Body of pancreas (tissue), 4 donors: ENCODE measurements around the gene CNTNAP5. TPM values are rescaled to one million over a fixed set of nuclear protein-coding genes. Genes with fewer than 3 reads are reported as not detected.

Source experiments
- ATAC-seq: fragments of 150-250 bp; one replicate; pipeline ENCODE4 v1.9.1; 2016
- DNase-seq, 4 donors: peaks; one replicate each; pipeline ENCODE4 v3.0.0-alpha.2; 2019
- H3K27ac ChIP-seq, 4 donors: fragments of 200-600 bp; sonication (generic); 1 replicate in 3 of 4; 2 replicates in 1 of 4; pipeline versions ENCODE4 v1.5.1 to v1.6.1; 2016 to 2019; ENCODE audit warnings: mild to moderate bottlenecking in 1 of 4, mixed read lengths in 1 of 4, moderate library complexity in 1 of 4
- H3K27me3 ChIP-seq, 2 donors: fragments of 200-600 bp; sonication (generic); one replicate each; pipeline ENCODE4 v1.6.0; 2016; ENCODE audit warnings: mild to moderate bottlenecking in 1 of 2
- H3K36me3 ChIP-seq, 2 donors: fragments of 200-600 bp; sonication (generic); replicated peaks in 1 of 2; 2 replicates each; pipeline ENCODE4 v1.5.1; 2016; ENCODE audit warnings: low read depth in 2 of 2; ENCODE audit not compliant: insufficient read depth in 1 of 2
- H3K4me1 ChIP-seq: fragments of 200-600 bp; sonication (generic); one replicate; pipeline ENCODE4 v1.6.0; 2016
- H3K4me3 ChIP-seq, 2 donors: fragments of 200-600 bp; sonication (generic); 1 replicate in 1 of 2; 2 replicates in 1 of 2; pipeline ENCODE4 v1.5.1; 2016 to 2019
- H3K9me3 ChIP-seq, 3 donors: fragments of 200-600 bp; sonication (generic); 1 replicate in 2 of 3; 2 replicates in 1 of 3; pipeline ENCODE4 v1.5.1; 2016
- POLR2A ChIP-seq, 3 donors: fragments of 450-650 bp; IDR thresholded peaks; one replicate each; pipeline ENCODE4 v1.6.1; 2016; ENCODE audit warnings: antibody characterized with exemption in 3 of 3, mild to moderate bottlenecking in 2 of 3
- WGBS, 2 donors: methylation state at CpG; one replicate each; pipeline ENCODE4 v1.1.5; 2017; 5-methylcytosine and 5-hydroxymethylcytosine counted together
- intact Hi-C: fragments of 100-400 bp; cut with DNase I; formaldehyde crosslinking; loops from one replicate; pipeline ENCODE4 v1.15.1; 2023
- total RNA-seq, 2 donors: library from RNA; depleted of rRNA; stranded (reverse); fragments of >200 nt; gene quantifications; one replicate each; pipeline ENCODE4 v1.1.0, GENCODE V29; 2016
- TF ChIP-seq, protein P1 (sequence below), 7 experiments: fragments of 450-650 bp in 4 of 7; fragments of 200-600 bp in 3 of 7; sonication (generic) in 3 of 7; IDR thresholded peaks; one replicate each; pipeline ENCODE4 v1.5.1; 2016 to 2019; ENCODE audit warnings: antibody characterized with exemption in 7 of 7

The CNTNAP5 gene
- total RNA-seq, 2 donors from 2014 or later = 0.26 to 0.33 TPM

DNA sequence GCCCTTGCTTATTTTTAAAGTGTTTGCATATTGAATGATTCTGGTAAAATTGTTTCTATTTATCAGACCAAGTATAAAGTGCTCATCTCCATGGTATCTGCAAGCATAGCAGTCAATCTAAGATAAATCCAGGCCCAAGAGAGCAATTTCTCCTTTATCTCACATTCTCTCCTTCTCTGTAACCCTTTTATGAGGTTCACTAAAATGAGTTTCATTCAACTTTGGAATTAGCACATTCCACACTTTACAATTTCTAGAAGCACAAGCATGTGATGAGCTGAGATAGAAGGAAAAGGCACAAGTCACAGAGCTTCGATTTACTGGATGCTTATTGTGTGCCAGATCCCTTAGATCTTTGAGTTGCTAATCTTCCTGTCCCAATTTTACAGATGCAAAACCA lies 97.3 kb downstream of the CNTNAP5 start:
- Histone ChIP-seq H3K4me3 (no peak overlapping the region), H3K27me3 (no peaks in the 10 kb centered on the region), H3K9me3 (no peaks in the 10 kb centered on the region), H3K27ac (no peak overlapping the region), H3K36me3 (no peaks in the 10 kb centered on the region), H3K4me1 (no peaks in the 10 kb centered on the region)
- 48 to 73% methylated on average over 1 of the region's 1 CpG for WGBS, 2 donors
- ATAC-seq (no peak), DNase-seq (no peak)
- intact Hi-C loops = no loop called here
- TF ChIP-seq, protein P1, sequence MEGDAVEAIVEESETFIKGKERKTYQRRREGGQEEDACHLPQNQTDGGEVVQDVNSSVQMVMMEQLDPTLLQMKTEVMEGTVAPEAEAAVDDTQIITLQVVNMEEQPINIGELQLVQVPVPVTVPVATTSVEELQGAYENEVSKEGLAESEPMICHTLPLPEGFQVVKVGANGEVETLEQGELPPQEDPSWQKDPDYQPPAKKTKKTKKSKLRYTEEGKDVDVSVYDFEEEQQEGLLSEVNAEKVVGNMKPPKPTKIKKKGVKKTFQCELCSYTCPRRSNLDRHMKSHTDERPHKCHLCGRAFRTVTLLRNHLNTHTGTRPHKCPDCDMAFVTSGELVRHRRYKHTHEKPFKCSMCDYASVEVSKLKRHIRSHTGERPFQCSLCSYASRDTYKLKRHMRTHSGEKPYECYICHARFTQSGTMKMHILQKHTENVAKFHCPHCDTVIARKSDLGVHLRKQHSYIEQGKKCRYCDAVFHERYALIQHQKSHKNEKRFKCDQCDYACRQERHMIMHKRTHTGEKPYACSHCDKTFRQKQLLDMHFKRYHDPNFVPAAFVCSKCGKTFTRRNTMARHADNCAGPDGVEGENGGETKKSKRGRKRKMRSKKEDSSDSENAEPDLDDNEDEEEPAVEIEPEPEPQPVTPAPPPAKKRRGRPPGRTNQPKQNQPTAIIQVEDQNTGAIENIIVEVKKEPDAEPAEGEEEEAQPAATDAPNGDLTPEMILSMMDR (IDR thresholded peaks at IDR 0.05) = no peak
- no peak for TF ChIP-seq POLR2A (IDR thresholded peaks at IDR 0.05)

DNA sequence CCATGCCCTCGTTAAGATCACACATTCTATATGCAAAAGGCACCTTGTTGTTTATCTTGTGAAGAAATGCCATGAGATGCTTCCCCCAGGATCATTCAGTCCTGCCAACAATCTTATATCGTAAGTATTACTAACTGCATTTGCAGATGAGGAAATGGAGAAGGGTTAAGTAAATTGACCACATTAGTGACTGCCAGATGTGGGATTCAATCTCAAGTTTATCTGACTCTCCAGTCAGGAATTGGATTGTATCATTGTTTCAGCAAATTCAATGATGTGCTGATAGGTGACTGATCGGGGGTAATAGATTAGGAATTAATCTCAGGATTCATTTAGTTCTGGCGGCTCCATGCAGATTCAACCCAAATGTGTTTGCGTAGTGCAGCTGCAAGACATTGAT lies 106.2 kb downstream of the CNTNAP5 start:
- TF ChIP-seq POLR2A (IDR thresholded peaks at IDR 0.05) = no peak
- TF ChIP-seq, protein P1 (IDR thresholded peaks at IDR 0.05) = no peak
- DNase-seq (no peak), ATAC-seq (no peak)
- no peaks in the 10 kb centered on the region for H3K36me3 ChIP-seq
- no peak overlapping the region for H3K27ac ChIP-seq
- H3K9me3 ChIP-seq = no peaks in the 10 kb centered on the region
- intact Hi-C loops = no loop called here
- no peaks in the 10 kb centered on the region for H3K27me3 ChIP-seq
- 65 to 66% methylated on average over 5 of the region's 5 CpGs for WGBS, 2 donors
- no peak overlapping the region for H3K4me3 ChIP-seq
- no peaks in the 10 kb centered on the region for H3K4me1 ChIP-seq

DNA sequence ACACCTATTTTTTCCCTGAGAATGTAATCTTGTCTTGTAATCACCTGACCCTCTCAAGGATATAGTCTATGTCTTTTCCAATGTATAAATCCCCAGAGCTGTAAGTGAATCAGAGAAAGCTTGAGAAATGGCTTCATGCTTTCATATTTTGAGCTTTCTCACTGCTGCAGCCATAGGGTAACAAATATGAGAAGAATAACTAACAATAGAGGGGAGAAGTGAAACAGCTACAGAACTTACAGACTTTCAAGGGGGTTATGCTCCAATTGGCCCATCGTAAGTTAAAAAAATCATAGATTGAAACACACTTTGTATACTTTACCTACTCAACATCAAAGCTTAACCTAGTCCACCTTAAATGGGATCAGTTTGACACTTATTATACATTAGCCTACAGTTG lies 111.0 kb downstream of the CNTNAP5 start:
- H3K27me3 ChIP-seq = no peaks in the 10 kb centered on the region
- intact Hi-C loops = no loop called here
- TF ChIP-seq, protein P1 (IDR thresholded peaks at IDR 0.05) = no peak
- TF ChIP-seq POLR2A (IDR thresholded peaks at IDR 0.05) = no peak
- WGBS, 2 donors = 68 to 72% methylated on average over 1 of the region's 1 CpG
- H3K36me3 ChIP-seq = no peaks in the 10 kb centered on the region
- ATAC-seq (no peak), DNase-seq (no peak)
- no peak overlapping the region for H3K27ac ChIP-seq
- no peaks in the 10 kb centered on the region for H3K9me3 ChIP-seq
- no peaks in the 10 kb centered on the region for H3K4me1 ChIP-seq
- no peak overlapping the region for H3K4me3 ChIP-seq

DNA sequence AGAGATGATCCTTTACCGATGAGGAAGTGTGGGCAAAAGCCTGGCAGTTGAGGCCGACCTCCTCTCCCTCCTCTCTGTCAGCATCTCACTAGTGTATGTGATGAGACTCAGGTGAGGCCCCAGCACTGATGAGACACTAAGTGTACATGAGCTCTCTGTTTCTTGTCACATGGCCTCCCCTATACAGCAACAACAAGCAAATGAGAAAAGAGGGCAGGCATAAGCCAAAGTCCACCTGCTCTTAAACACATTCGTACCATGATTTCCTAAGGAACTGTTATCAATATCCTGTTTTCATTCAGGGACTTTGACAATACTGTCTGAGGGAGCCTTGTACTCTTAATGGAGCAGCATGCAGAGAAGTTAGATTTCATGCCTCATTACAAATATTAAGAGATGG lies 113.0 kb downstream of the CNTNAP5 start:
- Histone ChIP-seq H3K4me1 (no peaks in the 10 kb centered on the region), H3K4me3 (no peak overlapping the region), H3K36me3 (no peaks in the 10 kb centered on the region), H3K27ac (no peak overlapping the region), H3K9me3 (no peaks in the 10 kb centered on the region), H3K27me3 (no peaks in the 10 kb centered on the region)
- intact Hi-C loops = no loop called here
- no peak for DNase-seq
- no peak for TF ChIP-seq POLR2A (IDR thresholded peaks at IDR 0.05)
- TF ChIP-seq, protein P1 (IDR thresholded peaks at IDR 0.05) = no peak
- WGBS, 2 donors = 53 to 62% methylated on average over 3 of the region's 3 CpGs
- ATAC-seq = no peak

DNA sequence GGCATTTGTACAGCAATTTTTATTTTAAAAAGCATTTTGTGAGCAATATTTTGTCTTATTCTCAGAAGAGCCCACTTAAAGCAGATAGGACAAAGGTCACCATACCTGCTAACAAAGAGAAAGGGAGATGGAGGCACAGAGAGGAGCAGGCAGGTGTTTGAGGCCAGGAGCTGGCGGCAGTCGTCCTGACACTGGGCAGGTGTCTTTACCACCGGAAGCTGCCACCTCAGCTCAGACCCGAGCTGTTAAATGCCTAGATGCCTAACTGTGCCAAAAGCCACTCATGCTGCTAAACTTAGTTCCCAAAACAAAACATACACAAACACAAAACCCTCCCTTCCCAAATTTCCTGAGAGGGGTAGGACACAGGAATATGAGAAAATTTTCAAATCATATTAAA lies 120.9 kb downstream of the CNTNAP5 start:
- H3K27ac ChIP-seq = no peak overlapping the region
- TF ChIP-seq POLR2A (IDR thresholded peaks at IDR 0.05) = no peak
- TF ChIP-seq, protein P1 (IDR thresholded peaks at IDR 0.05) = no peak
- DNase-seq (no peak), ATAC-seq (no peak)
- no peaks in the 10 kb centered on the region for H3K4me1 ChIP-seq
- H3K27me3 ChIP-seq = no peaks in the 10 kb centered on the region
- no peaks in the 10 kb centered on the region for H3K9me3 ChIP-seq
- intact Hi-C loops = no loop called here
- WGBS, 2 donors = 43 to 48% methylated on average over 4 of the region's 4 CpGs
- H3K4me3 ChIP-seq = no peak overlapping the region
- no peaks in the 10 kb centered on the region for H3K36me3 ChIP-seq
